Astrocyte (in vitro differentiated cells and primary cell): ENCODE measurements around the gene ROR2. TPM values are rescaled to one million over a fixed set of nuclear protein-coding genes. Genes with fewer than 3 reads are reported as not detected.

ENCODE experiments used
- DNase-seq: peaks from one replicate; pipeline ENCODE4 v3.0.0-alpha.2; 2010; ENCODE audit warnings: low read depth
- FAIRE-seq: peaks from 2 replicates; lab custom pipeline; 2011; peaks lifted over from hg19 to GRCh38; lab: Jason Lieb, UNC
- H2AFZ ChIP-seq: 2 replicates; pipeline ENCODE4 v1.6.0; 2012; ENCODE audit warnings: low read depth, low read length, inconsistent platforms
- H3K27ac ChIP-seq: 2 replicates; pipeline ENCODE4 v1.5.1; 2011; ENCODE audit warnings: low read depth, low read length, inconsistent platforms
- H3K27me3 ChIP-seq: 2 replicates; pipeline ENCODE4 v1.6.0; 2011; ENCODE audit warnings: low read length, inconsistent platforms; ENCODE audit not compliant: insufficient read depth
- H3K36me3 ChIP-seq: 2 replicates; pipeline ENCODE4 v1.5.1; 2011; ENCODE audit warnings: low read length, inconsistent platforms; ENCODE audit not compliant: insufficient read depth
- H3K4me1 ChIP-seq: 2 replicates; pipeline ENCODE4 v1.5.1; 2011; ENCODE audit warnings: low read length, inconsistent platforms; ENCODE audit not compliant: insufficient read depth
- H3K4me2 ChIP-seq: 2 replicates; pipeline ENCODE4 v1.6.0; 2012; ENCODE audit warnings: low read length, inconsistent platforms
- H3K4me3 ChIP-seq: 2 replicates; pipeline ENCODE4 v1.5.1; 2011; ENCODE audit warnings: low read depth, mild to moderate bottlenecking, low read length, inconsistent platforms; ENCODE audit not compliant: insufficient read depth
- H3K79me2 ChIP-seq: 2 replicates; pipeline ENCODE4 v1.6.0; 2012; ENCODE audit warnings: mild to moderate bottlenecking, low read length, inconsistent platforms; ENCODE audit not compliant: insufficient read depth
- H3K9ac ChIP-seq: 2 replicates; pipeline ENCODE4 v1.6.0; 2012; ENCODE audit warnings: mild to moderate bottlenecking, low read length, inconsistent platforms
- H3K9me3 ChIP-seq: 2 replicates; pipeline ENCODE4 v1.5.1; 2012; ENCODE audit warnings: low read depth, mild to moderate bottlenecking, low read length, inconsistent platforms; ENCODE audit not compliant: insufficient read depth
- H4K20me1 ChIP-seq: 2 replicates; pipeline ENCODE4 v1.6.0; 2012; ENCODE audit warnings: low read length, inconsistent platforms; ENCODE audit not compliant: insufficient read depth
- H3K27ac Mint-ChIP-seq: one replicate; pipeline ENCODE4 v1.8.0; 2021; ENCODE audit warnings: mild to moderate bottlenecking, mixed read lengths; ENCODE audit not compliant: unreplicated experiment
- H3K27me3 Mint-ChIP-seq: one replicate; pipeline ENCODE4 v1.8.0; 2021; ENCODE audit warnings: low read depth, mixed read lengths; ENCODE audit not compliant: unreplicated experiment
- H3K36me3 Mint-ChIP-seq: one replicate; pipeline ENCODE4 v1.8.0; 2021; ENCODE audit warnings: low read depth, mixed read lengths; ENCODE audit not compliant: unreplicated experiment
- H3K4me1 Mint-ChIP-seq: one replicate; pipeline ENCODE4 v1.8.0; 2021; ENCODE audit warnings: low read depth, mixed read lengths; ENCODE audit not compliant: unreplicated experiment
- H3K4me3 Mint-ChIP-seq: one replicate; pipeline ENCODE4 v1.8.0; 2021; ENCODE audit warnings: mild to moderate bottlenecking, moderate library complexity, mixed read lengths; ENCODE audit not compliant: unreplicated experiment
- H3K9me3 Mint-ChIP-seq: one replicate; pipeline ENCODE4 v1.8.0; 2021; ENCODE audit warnings: mild to moderate bottlenecking, mixed read lengths; ENCODE audit not compliant: unreplicated experiment
- EZH2 ChIP-seq: IDR thresholded peaks from 2 replicates; pipeline ENCODE4 v1.6.1; 2012; ENCODE audit warnings: mild to moderate bottlenecking, low read length, inconsistent platforms; ENCODE audit not compliant: insufficient read depth
- total RNA-seq: library from RNA; stranded (reverse); gene quantifications from 2 replicates; pipeline ENCODE4 v1.2.1, GENCODE V29; 2021
- TF ChIP-seq, protein P1 (sequence below): IDR thresholded peaks from 2 replicates; pipeline ENCODE4 v1.5.1; 2011; ENCODE audit warnings: low read depth, mild to moderate bottlenecking, inconsistent platforms, low read length, moderate library complexity; ENCODE audit not compliant: insufficient read depth

The ROR2 gene
- total RNA-seq, 1 donor from 2014 or later, result 4.9 TPM

GRCh38 chr9:91908746-91909145, 41.3 kb downstream of the ROR2 start:
- Mint-ChIP-seq H3K36me3 (no peaks in the 10 kb centered on the region), H3K4me1 (peaks cover 22% of the 10 kb centered on the region), H3K27ac (no peak overlapping the region), H3K4me3 (no peak overlapping the region), H3K27me3 (no peaks in the 10 kb centered on the region), H3K9me3 (no peaks in the 10 kb centered on the region)
- Histone ChIP-seq H4K20me1 (no peaks in the 10 kb centered on the region), H3K27me3 (peaks cover 7% of the 10 kb centered on the region), H3K4me2 (no peak overlapping the region), H3K4me3 (no peak overlapping the region), H2AFZ (no peak overlapping the region), H3K4me1 (no peaks in the 10 kb centered on the region), H3K27ac (no peak overlapping the region), H3K36me3 (no peaks in the 10 kb centered on the region), H3K79me2 (no peaks in the 10 kb centered on the region), H3K9ac (no peak overlapping the region), H3K9me3 (no peaks in the 10 kb centered on the region)
- FAIRE-seq, result no peak
- TF ChIP-seq, protein P1, sequence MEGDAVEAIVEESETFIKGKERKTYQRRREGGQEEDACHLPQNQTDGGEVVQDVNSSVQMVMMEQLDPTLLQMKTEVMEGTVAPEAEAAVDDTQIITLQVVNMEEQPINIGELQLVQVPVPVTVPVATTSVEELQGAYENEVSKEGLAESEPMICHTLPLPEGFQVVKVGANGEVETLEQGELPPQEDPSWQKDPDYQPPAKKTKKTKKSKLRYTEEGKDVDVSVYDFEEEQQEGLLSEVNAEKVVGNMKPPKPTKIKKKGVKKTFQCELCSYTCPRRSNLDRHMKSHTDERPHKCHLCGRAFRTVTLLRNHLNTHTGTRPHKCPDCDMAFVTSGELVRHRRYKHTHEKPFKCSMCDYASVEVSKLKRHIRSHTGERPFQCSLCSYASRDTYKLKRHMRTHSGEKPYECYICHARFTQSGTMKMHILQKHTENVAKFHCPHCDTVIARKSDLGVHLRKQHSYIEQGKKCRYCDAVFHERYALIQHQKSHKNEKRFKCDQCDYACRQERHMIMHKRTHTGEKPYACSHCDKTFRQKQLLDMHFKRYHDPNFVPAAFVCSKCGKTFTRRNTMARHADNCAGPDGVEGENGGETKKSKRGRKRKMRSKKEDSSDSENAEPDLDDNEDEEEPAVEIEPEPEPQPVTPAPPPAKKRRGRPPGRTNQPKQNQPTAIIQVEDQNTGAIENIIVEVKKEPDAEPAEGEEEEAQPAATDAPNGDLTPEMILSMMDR, result no peak
- no peak for TF ChIP-seq EZH2
- peak; percentile 11 for DNase-seq

DNA sequence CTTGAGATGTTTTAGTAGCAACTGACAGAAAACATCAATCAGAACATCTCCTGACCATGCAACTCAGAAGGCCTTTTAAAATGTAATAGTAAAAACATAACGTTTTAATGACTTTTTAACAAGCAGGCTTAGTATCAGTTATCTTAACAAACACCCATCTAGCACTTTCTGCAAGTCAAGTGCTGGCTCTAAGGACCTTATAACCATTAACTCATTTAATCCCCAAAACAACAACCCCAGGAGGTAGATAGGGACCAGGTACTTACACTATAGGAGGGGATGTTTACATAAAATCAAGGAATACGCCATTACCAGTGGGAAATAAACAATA, 41.8 kb downstream of the ROR2 start:
- TF ChIP-seq, protein P1, result no peak
- no peak for TF ChIP-seq EZH2
- H3K4me3 ChIP-seq, result no peak overlapping the region
- H4K20me1 ChIP-seq, result no peaks in the 10 kb centered on the region
- Mint-ChIP-seq H3K27ac (no peak overlapping the region), H3K4me1 (peaks cover 22% of the 10 kb centered on the region), H3K27me3 (no peaks in the 10 kb centered on the region), H3K36me3 (no peaks in the 10 kb centered on the region), H3K4me3 (no peak overlapping the region), H3K9me3 (no peaks in the 10 kb centered on the region)
- H3K9me3 ChIP-seq, result no peaks in the 10 kb centered on the region
- no peaks in the 10 kb centered on the region for H3K4me1 ChIP-seq
- no peaks in the 10 kb centered on the region for H3K79me2 ChIP-seq
- H3K27me3 ChIP-seq, result peaks cover 7% of the 10 kb centered on the region
- FAIRE-seq (no peak), DNase-seq (no peak)
- H3K9ac ChIP-seq, result no peak overlapping the region
- H3K27ac ChIP-seq, result no peak overlapping the region
- no peak overlapping the region for H3K4me2 ChIP-seq
- H2AFZ ChIP-seq, result no peak overlapping the region
- H3K36me3 ChIP-seq, result no peaks in the 10 kb centered on the region

DNA sequence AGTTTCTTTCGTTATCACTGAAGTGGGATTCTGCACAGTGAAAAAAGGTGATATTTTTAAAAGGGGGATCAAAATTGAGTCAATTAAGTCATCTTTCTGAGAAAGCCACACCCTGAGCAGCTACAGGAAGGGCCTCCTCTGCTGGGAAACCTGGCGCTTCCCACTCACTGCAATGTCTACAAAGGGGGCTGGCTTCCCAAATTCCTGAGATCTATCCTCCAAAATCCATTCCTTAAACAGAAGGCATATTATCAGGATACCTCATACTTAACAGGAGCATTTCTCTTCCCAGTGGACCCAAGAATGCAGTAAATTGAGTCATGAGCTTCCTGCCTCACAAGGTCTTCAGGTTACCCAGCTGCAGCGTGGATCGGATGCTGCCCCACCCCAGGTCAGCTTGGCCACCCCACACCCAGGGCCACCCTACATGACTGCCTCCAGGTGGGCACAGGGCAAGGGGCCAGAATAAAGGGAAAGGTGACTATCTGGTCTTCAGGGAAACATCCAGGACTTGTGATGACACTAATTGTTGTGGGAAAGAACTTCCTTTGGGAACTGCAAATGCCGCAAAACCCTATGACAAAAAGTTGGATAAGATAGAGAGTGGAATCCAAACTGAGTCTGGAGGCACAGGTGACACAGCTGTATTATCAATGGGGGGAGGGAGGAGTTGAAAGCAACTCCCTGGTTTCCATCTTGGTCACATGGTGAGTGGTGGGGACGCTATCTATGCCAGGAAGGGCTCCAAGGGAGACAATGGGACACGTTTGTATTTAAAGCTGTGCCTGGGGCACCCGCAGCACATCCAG, 42.3 kb downstream of the ROR2 start:
- no peak overlapping the region for H2AFZ ChIP-seq
- H3K36me3 ChIP-seq, result no peaks in the 10 kb centered on the region
- DNase-seq (peak; percentile 30), FAIRE-seq (no peak)
- H3K9me3 ChIP-seq, result no peaks in the 10 kb centered on the region
- H3K4me2 ChIP-seq, result no peak overlapping the region
- Mint-ChIP-seq H3K4me3 (no peak overlapping the region), H3K9me3 (no peaks in the 10 kb centered on the region), H3K27ac (no peak overlapping the region), H3K4me1 (peaks cover 22% of the 10 kb centered on the region), H3K27me3 (no peaks in the 10 kb centered on the region), H3K36me3 (no peaks in the 10 kb centered on the region)
- H3K27ac ChIP-seq, result no peak overlapping the region
- H4K20me1 ChIP-seq, result no peaks in the 10 kb centered on the region
- peaks cover 7% of the 10 kb centered on the region for H3K27me3 ChIP-seq
- no peaks in the 10 kb centered on the region for H3K4me1 ChIP-seq
- H3K79me2 ChIP-seq, result no peaks in the 10 kb centered on the region
- H3K9ac ChIP-seq, result no peak overlapping the region
- TF ChIP-seq, protein P1, result no peak
- no peak for TF ChIP-seq EZH2
- no peak overlapping the region for H3K4me3 ChIP-seq
